ENCODE measurements around the gene PLEKHA7.
"Not testable (repeated sequence)": the region's sequence is repeated elsewhere in the genome, so short reads cannot be mapped to it uniquely, and the experiment has no call there.

Gene PLEKHA7

DNA sequence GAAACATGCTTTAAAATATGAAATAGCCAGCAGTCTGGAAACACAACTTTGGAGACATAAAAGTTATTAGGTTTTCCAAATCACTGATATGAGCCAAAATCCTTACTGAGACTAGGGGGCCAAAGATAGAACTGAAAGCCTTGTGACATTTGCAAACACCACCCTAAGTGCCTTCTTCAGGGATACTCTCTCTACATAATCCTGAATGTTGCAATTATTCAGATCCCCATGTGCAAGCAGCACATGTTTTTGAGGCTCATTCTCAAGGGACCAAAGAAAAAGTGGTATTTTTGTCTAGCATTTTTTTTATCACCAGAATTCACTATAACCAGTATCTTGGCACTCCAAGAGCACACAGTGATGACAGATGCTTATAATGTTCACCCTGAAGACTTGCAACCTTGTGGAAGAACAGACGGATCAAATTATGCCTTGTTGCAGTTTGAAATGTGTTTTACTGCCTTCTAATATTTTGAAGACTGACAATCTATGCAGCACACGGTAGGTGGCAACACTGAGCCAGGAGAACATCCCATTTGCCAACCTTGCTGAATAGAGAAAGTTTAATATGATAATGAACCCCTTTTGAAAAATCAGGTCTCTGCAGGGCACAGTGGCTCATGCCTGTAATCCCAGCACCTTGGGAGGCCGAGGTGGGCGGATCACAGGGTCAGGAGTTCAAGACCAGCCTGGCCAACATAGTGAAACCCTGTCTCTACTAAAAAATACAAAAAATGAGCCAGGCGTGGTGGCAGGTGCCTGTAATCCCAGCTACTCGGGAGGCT lies 78.5 kb downstream of the PLEKHA7 start:
- peak in 1 of 2 experiments; percentile 58 for DNase-seq

DNA sequence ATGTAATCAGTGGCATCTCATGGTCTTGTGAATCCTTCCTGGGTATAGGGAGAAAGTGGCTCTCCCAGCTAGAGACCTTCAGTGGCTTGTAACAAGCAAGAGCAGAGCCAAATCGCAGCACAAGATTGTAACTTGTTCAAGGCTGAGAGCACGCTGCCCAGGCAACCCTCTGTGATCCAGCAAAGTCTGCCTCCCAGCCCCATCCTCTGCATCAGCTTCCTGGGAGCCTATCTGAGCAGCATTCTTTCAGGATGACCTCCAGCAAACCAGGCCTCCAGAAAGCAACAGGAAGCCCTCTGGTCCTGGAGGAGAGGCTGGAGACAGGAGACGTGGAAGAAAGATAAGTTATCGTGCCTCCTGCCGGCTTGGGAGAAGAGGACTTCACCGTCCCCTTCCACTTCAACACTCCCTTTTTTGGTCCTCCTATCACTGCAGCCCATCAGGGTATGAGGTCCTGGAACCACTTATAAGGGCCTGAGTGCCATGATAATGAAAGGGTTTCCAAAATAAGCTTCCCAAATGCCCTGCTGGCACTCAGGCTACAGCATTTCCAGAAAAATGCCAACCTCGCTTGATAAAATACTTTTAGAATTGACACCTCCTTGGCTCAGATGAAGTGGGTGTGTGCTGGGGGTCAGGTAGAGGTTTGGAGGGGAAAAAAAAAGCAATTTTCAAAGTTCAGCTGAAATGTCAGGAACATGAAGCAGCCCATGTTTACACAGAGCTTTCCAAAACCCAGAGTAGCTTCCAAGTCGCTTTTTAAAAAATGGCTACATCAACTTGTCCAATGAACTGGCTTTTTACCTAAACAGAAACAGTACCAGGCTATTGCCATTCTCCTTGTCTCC lies 80.2 kb downstream of the PLEKHA7 start:
- DNase-seq = no peak

DNA sequence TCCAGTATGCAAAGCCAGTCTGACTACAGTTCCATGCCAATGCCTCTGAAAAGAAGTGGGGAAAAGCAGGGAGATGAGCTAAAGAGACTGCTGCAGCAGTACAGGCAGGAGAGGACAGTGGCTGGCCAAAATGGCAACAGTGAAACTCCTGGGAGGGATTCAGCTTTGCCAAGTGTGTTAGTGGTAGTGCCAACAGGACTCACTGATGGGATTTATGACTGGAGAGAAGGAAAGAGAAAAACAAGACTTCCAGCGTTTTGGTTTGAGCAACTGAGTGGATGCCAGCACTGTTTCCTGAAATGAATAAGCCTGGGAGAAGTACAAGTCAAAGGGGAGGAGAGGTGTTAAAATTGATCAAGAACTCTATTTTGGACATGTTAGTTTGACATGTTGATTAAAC lies 80.9 kb downstream of the PLEKHA7 start:
- DNase-seq = no peak

DNA sequence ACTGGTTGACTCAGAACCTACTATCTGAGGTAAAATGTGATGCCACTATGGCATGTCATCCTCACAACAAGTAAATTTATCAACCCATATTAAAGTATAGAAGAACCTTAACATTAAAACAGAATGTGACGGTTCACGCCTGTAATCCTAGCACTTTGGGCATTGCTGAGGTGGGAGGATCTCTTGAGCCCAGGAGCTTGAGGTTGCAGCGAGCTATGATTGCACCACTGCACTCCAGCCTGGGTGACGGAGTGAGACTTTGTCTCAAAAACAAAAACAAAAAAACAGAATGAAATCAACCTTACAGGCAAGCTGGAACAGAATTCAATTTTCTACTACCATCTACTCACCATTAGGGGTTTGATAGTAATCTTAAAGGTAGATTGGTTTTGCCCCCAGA lies 86.2 kb downstream of the PLEKHA7 start:
- DNase-seq = no peak

- DNase-seq = no peak
Measured at GRCh38 chr11:16926883-16927626, 87.2 kb downstream of the PLEKHA7 start.

- peak in 1 of 2 experiments; percentile 56 for DNase-seq
Measured at GRCh38 chr11:16925561-16926065, 88.6 kb downstream of the PLEKHA7 start.

DNA sequence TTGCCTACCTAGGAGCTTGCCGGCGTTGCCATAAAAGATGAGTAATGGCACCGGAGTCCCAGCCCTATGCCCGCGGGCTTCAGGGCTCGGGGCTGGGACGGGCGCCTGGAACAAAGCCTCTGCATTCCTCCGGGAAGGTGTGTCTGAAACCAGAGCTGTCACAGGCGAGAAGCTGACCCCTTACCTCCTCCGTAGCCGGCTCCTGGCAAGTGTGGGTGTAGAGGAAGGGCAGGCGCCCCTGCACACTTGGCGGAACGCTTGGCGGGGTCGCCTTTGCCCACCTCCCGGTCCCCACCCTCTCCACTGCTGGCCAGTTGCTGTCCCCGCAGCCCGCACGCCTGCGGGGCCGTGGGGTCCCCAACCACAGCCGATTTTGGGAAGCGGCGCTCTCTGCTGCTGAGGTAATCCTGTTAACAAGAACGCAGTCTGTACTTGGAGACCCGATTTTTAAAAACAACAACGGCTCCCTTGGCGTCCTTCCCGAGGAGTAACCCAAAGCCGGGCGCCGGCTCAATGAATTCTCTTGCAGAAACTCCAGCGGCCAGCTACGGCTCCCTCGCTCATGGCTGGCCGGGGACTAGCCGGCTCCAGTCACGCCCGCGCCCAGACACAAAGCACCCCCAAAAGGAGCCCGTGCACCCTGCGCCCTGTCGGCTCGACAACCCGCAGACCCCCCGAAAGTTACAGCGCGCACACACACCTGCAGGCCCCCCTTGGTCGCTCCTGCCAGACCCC lies 89.2 kb downstream of the PLEKHA7 start:
- DNase-seq = peak in 1 of 2 experiments; percentile 41

DNA sequence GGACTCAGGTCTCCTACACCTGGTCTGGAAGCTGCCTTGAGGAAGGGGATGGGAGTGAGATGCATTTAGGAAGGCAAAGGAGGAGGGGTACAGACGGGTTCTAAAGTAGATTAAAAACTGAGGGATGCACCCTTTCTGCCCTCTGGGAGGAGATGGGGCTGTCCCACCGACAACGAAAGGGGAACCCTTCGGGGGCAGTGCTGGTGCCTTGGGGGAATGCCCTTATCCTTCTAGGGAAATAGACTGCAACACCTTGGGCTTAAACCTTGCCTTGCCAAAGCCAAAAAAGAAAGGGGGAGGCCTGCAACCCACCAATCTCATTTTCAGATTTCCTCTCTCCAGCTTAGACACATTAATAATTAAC lies 89.8 kb downstream of the PLEKHA7 start:
- DNase-seq = no peak

GRCh38 chr11:16923987-16924386 lies 90.2 kb downstream of the PLEKHA7 start:
- DNase-seq = no peak

- no peak for DNase-seq
Measured at GRCh38 chr11:16921668-16922067, 92.5 kb downstream of the PLEKHA7 start.

- DNase-seq = no peak
Measured at GRCh38 chr11:16921019-16921418, 93.2 kb downstream of the PLEKHA7 start.

- no peak for DNase-seq
Measured at GRCh38 chr11:16920559-16920958, 93.7 kb downstream of the PLEKHA7 start.

DNA sequence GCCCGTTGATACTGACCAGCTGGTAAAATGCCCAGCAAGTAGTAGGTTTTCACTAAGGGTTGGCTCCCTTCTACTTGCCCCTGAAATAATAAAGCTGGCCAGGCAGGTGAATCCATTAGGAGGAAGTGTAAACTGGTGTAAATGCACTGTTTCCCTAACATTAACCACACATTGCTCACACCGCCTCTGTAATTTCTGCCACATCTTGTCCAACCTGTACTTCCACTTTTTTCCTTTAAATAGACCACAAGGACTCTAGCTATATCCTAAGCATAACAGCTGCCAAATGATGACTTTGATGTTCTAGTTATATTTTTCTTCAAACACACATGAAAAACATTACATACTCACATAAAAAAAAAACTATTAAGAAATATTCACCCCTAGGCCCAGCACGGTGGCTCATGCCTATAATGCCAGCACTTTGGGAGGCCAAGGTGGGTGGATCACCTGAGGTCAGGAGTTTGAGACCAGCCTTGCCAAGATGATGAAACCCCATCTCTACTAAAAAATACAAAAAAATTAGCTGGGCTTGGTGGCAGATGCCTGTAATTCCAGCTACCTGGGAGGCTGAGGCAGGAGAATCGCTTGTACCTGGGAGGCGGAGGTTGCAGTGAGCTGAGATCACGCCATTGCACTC lies 95.6 kb downstream of the PLEKHA7 start:
- DNase-seq = not testable (repeated sequence)

- DNase-seq = no peak
Measured at GRCh38 chr11:16917941-16918340, 96.3 kb downstream of the PLEKHA7 start.

- peak; percentile 21 to 35 for DNase-seq
Measured at GRCh38 chr11:16912692-16913111, 101.5 kb downstream of the PLEKHA7 start.

DNA sequence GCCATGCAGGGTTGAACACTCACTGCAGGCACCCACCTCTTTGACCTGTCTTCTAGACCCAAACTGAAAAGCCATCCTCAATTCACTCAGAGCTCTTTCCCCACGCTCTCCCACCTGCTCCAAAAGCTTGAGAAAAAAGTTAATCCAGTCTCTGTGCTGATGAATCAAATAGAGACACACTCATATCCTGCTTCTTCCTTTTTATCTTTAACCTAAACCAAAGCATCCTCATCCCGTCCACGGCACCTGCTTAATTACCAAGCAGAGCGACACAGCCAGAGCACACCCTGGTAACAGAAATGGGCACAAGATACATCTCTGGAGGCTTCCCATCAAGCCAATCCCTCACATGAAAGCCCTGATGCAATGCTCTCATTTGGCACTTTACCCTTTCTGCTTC lies 102.6 kb downstream of the PLEKHA7 start:
- DNase-seq = no peak

GRCh38 chr11:16911186-16911585 lies 103.0 kb downstream of the PLEKHA7 start:
- no peak for DNase-seq

GRCh38 chr11:16909359-16910035 lies 104.7 kb downstream of the PLEKHA7 start:
- no peak for DNase-seq

DNA sequence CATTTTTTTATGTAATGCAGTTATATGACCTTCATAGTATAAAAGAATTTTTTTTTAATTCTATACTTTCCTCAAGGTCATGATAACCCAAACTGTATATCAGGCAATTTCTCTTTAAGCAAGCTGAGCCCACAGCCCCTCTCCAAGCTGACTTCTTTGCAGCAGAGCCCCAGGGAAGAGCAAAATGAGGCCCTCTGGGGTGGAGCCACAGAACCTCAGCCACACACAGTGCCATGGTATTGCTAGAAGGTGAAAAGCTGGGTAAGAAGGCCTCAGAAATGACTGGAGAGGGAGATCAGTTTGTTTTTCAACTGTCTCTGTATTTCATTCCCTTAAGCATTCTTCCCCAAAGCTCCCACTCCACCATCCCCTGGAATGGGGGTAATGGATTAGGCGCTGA lies 108.8 kb downstream of the PLEKHA7 start:
- DNase-seq = peak in 1 of 2 experiments; percentile 36

GRCh38 chr11:16904761-16905160 lies 109.5 kb downstream of the PLEKHA7 start:
- DNase-seq = not testable (repeated sequence)

- DNase-seq = no peak
Measured at GRCh38 chr11:16902781-16903378, 111.3 kb downstream of the PLEKHA7 start.
